Effector memory CD4-positive, alpha-beta T cell (primary cell): ENCODE measurements around the gene FOSL1.
"Not testable (repeated sequence)": the region's sequence is repeated elsewhere in the genome, so short reads cannot be mapped to it uniquely, and the experiment has no call there.

Source experiments
- DNase-seq, 3 donors: peaks; one replicate each; pipeline ENCODE4 v3.0.0-alpha.2; 2020
- H3K27ac ChIP-seq: 2 replicates; pipeline ENCODE4 v1.7.0; 2013; ENCODE audit warnings: mild to moderate bottlenecking, low read length, moderate library complexity; ENCODE audit not compliant: insufficient read depth, poor library complexity, severe bottlenecking
- H3K27me3 ChIP-seq: replicated peaks from 2 replicates; pipeline ENCODE4 v1.7.0; 2013; ENCODE audit warnings: mild to moderate bottlenecking, low read length; ENCODE audit not compliant: insufficient read depth, control insufficient read depth, poor library complexity, severe bottlenecking
- H3K36me3 ChIP-seq: 2 replicates; pipeline ENCODE4 v1.7.0; 2013; ENCODE audit warnings: mild to moderate bottlenecking, low read length, moderate library complexity; ENCODE audit not compliant: control insufficient read depth, insufficient read depth
- H3K4me1 ChIP-seq: 2 replicates; pipeline ENCODE4 v1.7.0; 2013; ENCODE audit warnings: low read length, mild to moderate bottlenecking; ENCODE audit not compliant: control insufficient read depth, insufficient read depth, poor library complexity, severe bottlenecking
- H3K4me3 ChIP-seq: 2 replicates; pipeline ENCODE4 v1.7.0; 2013; ENCODE audit warnings: low read length, low read depth, mild to moderate bottlenecking; ENCODE audit not compliant: insufficient read depth, poor library complexity, severe bottlenecking
- H3K9me3 ChIP-seq: 2 replicates; pipeline ENCODE4 v1.7.0; 2013; ENCODE audit warnings: mild to moderate bottlenecking, low read length, moderate library complexity; ENCODE audit not compliant: control insufficient read depth

FOSL1 gene

GRCh38 chr11:65853246-65853979 is 46.8 kb downstream of the FOSL1 start:
- H3K4me3 ChIP-seq = no peak overlapping the region
- H3K27me3 ChIP-seq = no peaks in the 10 kb centered on the region
- H3K9me3 ChIP-seq = no peaks in the 10 kb centered on the region
- no peak for DNase-seq
- H3K36me3 ChIP-seq = peaks cover 57% of the 10 kb centered on the region
- H3K4me1 ChIP-seq = peaks cover 21% of the 10 kb centered on the region
- H3K27ac ChIP-seq = peak overlapping the region; percentile 27

- Histone ChIP-seq H3K4me1 (peaks cover 20% of the 10 kb centered on the region), H3K27ac (no peak overlapping the region), H3K4me3 (no peak overlapping the region), H3K27me3 (no peaks in the 10 kb centered on the region), H3K9me3 (no peaks in the 10 kb centered on the region), H3K36me3 (peaks cover 57% of the 10 kb centered on the region)
- no peak for DNase-seq
Measured at GRCh38 chr11:65852508-65853245, 47.5 kb downstream of the FOSL1 start.

- Histone ChIP-seq H3K4me1 (peaks cover 20% of the 10 kb centered on the region), H3K36me3 (peaks cover 57% of the 10 kb centered on the region), H3K27me3 (no peaks in the 10 kb centered on the region), H3K9me3 (no peaks in the 10 kb centered on the region), H3K27ac (no peak overlapping the region), H3K4me3 (no peak overlapping the region)
- no peak for DNase-seq
Measured at GRCh38 chr11:65851811-65852507, 48.2 kb downstream of the FOSL1 start.

GRCh38 chr11:65851083-65851579 is 49.1 kb downstream of the FOSL1 start:
- Histone ChIP-seq H3K4me3 (no peak overlapping the region), H3K27me3 (no peaks in the 10 kb centered on the region), H3K36me3 (peaks cover 57% of the 10 kb centered on the region), H3K4me1 (peaks cover 12% of the 10 kb centered on the region), H3K9me3 (no peaks in the 10 kb centered on the region), H3K27ac (no peak overlapping the region)
- DNase-seq = no peak

- peaks cover 5% of the 10 kb centered on the region for H3K4me1 ChIP-seq
- no peak for DNase-seq
- no peak overlapping the region for H3K27ac ChIP-seq
- H3K9me3 ChIP-seq = no peaks in the 10 kb centered on the region
- no peak overlapping the region for H3K4me3 ChIP-seq
- H3K36me3 ChIP-seq = peaks cover 50% of the 10 kb centered on the region
- no peaks in the 10 kb centered on the region for H3K27me3 ChIP-seq
Measured at GRCh38 chr11:65850217-65851082, 49.7 kb downstream of the FOSL1 start.

GRCh38 chr11:65849771-65850216 is 50.4 kb downstream of the FOSL1 start:
- Histone ChIP-seq H3K9me3 (no peaks in the 10 kb centered on the region), H3K27ac (no peak overlapping the region), H3K4me1 (peaks cover 4% of the 10 kb centered on the region), H3K4me3 (no peak overlapping the region), H3K27me3 (no peaks in the 10 kb centered on the region), H3K36me3 (peaks cover 43% of the 10 kb centered on the region)
- no peak for DNase-seq

GRCh38 chr11:65849366-65849765 is 50.8 kb downstream of the FOSL1 start:
- H3K36me3 ChIP-seq = peaks cover 39% of the 10 kb centered on the region
- no peak overlapping the region for H3K4me3 ChIP-seq
- peaks cover 4% of the 10 kb centered on the region for H3K4me1 ChIP-seq
- H3K27me3 ChIP-seq = no peaks in the 10 kb centered on the region
- DNase-seq = no peak
- H3K27ac ChIP-seq = no peak overlapping the region
- H3K9me3 ChIP-seq = no peaks in the 10 kb centered on the region

GRCh38 chr11:65848693-65849092 is 51.5 kb downstream of the FOSL1 start:
- H3K27me3 ChIP-seq, DNase-seq, H3K27ac ChIP-seq, H3K9me3 ChIP-seq, H3K4me3 ChIP-seq, H3K4me1 ChIP-seq: not testable (repeated sequence)
- peaks cover 32% of the 10 kb centered on the region for H3K36me3 ChIP-seq

- no peak for DNase-seq
- Histone ChIP-seq H3K27me3 (no peaks in the 10 kb centered on the region), H3K36me3 (peaks cover 23% of the 10 kb centered on the region), H3K9me3 (no peaks in the 10 kb centered on the region), H3K27ac (no peak overlapping the region), H3K4me3 (no peak overlapping the region), H3K4me1 (no peaks in the 10 kb centered on the region)
Measured at GRCh38 chr11:65847746-65848145, 52.4 kb downstream of the FOSL1 start.
